Transverse colon (tissue), 3 donors: ENCODE data around the gene DNAH11.

Source experiments
- EP300 ChIP-seq: sonication (generic); formaldehyde crosslinking; IDR thresholded peaks from one replicate; pipeline ENCODE4 v1.6.1; 2017; ENCODE audit warnings: antibody characterized with exemption, low read depth
- POLR2A ChIP-seq: fragments of 450-650 bp; IDR thresholded peaks from one replicate; pipeline ENCODE4 v1.6.1; 2016; ENCODE audit warnings: antibody characterized with exemption, mild to moderate bottlenecking, moderate library complexity
- TF ChIP-seq, protein P1 (sequence below), 5 experiments: fragments of 200-600 bp in 3 of 5; fragments of 450-650 bp in 2 of 5; sonication (generic) in 3 of 5; IDR thresholded peaks; 1 replicate in 2 of 5; 2 replicates in 3 of 5; pipeline ENCODE4 v1.5.1; 2016 to 2017; ENCODE audit warnings: antibody characterized with exemption in 5 of 5, inconsistent platforms in 3 of 5, mild to moderate bottlenecking in 2 of 5, moderate library complexity in 1 of 5

GRCh38 chr7:21719846-21720245, 177.0 kb downstream of the DNAH11 start:
- TF ChIP-seq, protein P1, sequence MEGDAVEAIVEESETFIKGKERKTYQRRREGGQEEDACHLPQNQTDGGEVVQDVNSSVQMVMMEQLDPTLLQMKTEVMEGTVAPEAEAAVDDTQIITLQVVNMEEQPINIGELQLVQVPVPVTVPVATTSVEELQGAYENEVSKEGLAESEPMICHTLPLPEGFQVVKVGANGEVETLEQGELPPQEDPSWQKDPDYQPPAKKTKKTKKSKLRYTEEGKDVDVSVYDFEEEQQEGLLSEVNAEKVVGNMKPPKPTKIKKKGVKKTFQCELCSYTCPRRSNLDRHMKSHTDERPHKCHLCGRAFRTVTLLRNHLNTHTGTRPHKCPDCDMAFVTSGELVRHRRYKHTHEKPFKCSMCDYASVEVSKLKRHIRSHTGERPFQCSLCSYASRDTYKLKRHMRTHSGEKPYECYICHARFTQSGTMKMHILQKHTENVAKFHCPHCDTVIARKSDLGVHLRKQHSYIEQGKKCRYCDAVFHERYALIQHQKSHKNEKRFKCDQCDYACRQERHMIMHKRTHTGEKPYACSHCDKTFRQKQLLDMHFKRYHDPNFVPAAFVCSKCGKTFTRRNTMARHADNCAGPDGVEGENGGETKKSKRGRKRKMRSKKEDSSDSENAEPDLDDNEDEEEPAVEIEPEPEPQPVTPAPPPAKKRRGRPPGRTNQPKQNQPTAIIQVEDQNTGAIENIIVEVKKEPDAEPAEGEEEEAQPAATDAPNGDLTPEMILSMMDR (IDR thresholded peaks at IDR 0.05) = no peak
- TF ChIP-seq POLR2A (no peak), EP300 (no peak)
